Cerebellar nuclear complex (tissue), 1 donor: ENCODE data around the gene ALDOB.
A peak's percentile ranks its signal among the peaks of the same experiment; 100 is the strongest.

Experiments used
- DNase-seq, 2 experiments: peaks; one replicate each; lab custom pipeline; 2025; lab: John Stamatoyannopoulos, UW

Gene ALDOB

GRCh38 chr9:101455656-101456240, 20.2 kb upstream of the ALDOB start:
- DNase-seq: no peak

GRCh38 chr9:101453776-101454570, 18.4 kb upstream of the ALDOB start:
- no peak for DNase-seq

GRCh38 chr9:101451498-101451897, 15.9 kb upstream of the ALDOB start:
- no peak for DNase-seq

GRCh38 chr9:101450931-101451330, 15.4 kb upstream of the ALDOB start:
- no peak for DNase-seq

GRCh38 chr9:101449071-101449721, 13.6 kb upstream of the ALDOB start:
- DNase-seq: peak; percentile 3 to 64

- no peak for DNase-seq
Measured at GRCh38 chr9:101448680-101449070, 13.1 kb upstream of the ALDOB start.

- DNase-seq: no peak
Measured at GRCh38 chr9:101446732-101447131, 11.2 kb upstream of the ALDOB start.

- no peak for DNase-seq
Measured at GRCh38 chr9:101445353-101446029, 9.9 kb upstream of the ALDOB start.

GRCh38 chr9:101443364-101443771, 7.8 kb upstream of the ALDOB start:
- DNase-seq: peak; percentile 90 to 96

GRCh38 chr9:101442736-101443135, 7.2 kb upstream of the ALDOB start:
- no peak for DNase-seq

GRCh38 chr9:101442318-101442717, 6.7 kb upstream of the ALDOB start:
- peak; percentile 59 to 77 for DNase-seq

- DNase-seq: no peak
Measured at GRCh38 chr9:101440714-101441230, 5.2 kb upstream of the ALDOB start.

GRCh38 chr9:101438523-101438922, 2.9 kb upstream of the ALDOB start:
- no peak for DNase-seq

- no peak for DNase-seq
Measured at GRCh38 chr9:101437806-101438232, 2.2 kb upstream of the ALDOB start.

- DNase-seq: no peak
Measured at GRCh38 chr9:101434998-101435397, 576 bp downstream of the ALDOB start.

- no peak for DNase-seq
Measured at GRCh38 chr9:101433229-101433628, 2.3 kb downstream of the ALDOB start.

GRCh38 chr9:101432740-101433139, 2.8 kb downstream of the ALDOB start:
- DNase-seq: no peak

GRCh38 chr9:101432171-101432570, 3.4 kb downstream of the ALDOB start:
- DNase-seq: no peak

GRCh38 chr9:101429736-101430135, 5.8 kb downstream of the ALDOB start:
- DNase-seq: no peak

GRCh38 chr9:101428909-101429308, 6.7 kb downstream of the ALDOB start:
- no peak for DNase-seq

- DNase-seq: no peak
Measured at GRCh38 chr9:101427957-101428655, 7.5 kb downstream of the ALDOB start.

GRCh38 chr9:101427358-101427757, 8.2 kb downstream of the ALDOB start:
- no peak for DNase-seq
